HUES64 (cell line): ENCODE results near the gene TIMM44.

Experiments
- H3K27ac ChIP-seq: 2 replicates; pipeline ENCODE4 v1.7.0; 2013; ENCODE audit warnings: low read depth, low read length, inconsistent platforms
- H3K27me3 ChIP-seq: 2 replicates; pipeline ENCODE4 v1.6.1; 2013; ENCODE audit warnings: mild to moderate bottlenecking, low read length; ENCODE audit not compliant: insufficient read depth
- H3K36me3 ChIP-seq: 2 replicates; pipeline ENCODE4 v1.6.1; 2013; ENCODE audit warnings: mild to moderate bottlenecking, low read length; ENCODE audit not compliant: insufficient read depth
- H3K4me1 ChIP-seq: 2 replicates; pipeline ENCODE4 v1.6.1; 2013; ENCODE audit warnings: mild to moderate bottlenecking, low read length, moderate library complexity; ENCODE audit not compliant: insufficient read depth
- H3K4me3 ChIP-seq: 2 replicates; pipeline ENCODE4 v1.5.1; 2013; ENCODE audit warnings: mild to moderate bottlenecking, low read length, moderate library complexity
- H3K9ac ChIP-seq: 2 replicates; pipeline ENCODE4 v1.6.1; 2013; ENCODE audit warnings: mild to moderate bottlenecking, low read depth, low read length
- H3K9me3 ChIP-seq: 2 replicates; pipeline ENCODE4 v1.6.1; 2013; ENCODE audit warnings: low read depth, low read length; ENCODE audit not compliant: insufficient read depth
- WGBS: fragments of 150-250, 120-280 bp; methylation state at CpG from one replicate; pipeline ENCODE4 v1.1.7; 2013; ENCODE audit warnings: missing lambda C conversion rate; 5-methylcytosine and 5-hydroxymethylcytosine counted together

Gene TIMM44

DNA sequence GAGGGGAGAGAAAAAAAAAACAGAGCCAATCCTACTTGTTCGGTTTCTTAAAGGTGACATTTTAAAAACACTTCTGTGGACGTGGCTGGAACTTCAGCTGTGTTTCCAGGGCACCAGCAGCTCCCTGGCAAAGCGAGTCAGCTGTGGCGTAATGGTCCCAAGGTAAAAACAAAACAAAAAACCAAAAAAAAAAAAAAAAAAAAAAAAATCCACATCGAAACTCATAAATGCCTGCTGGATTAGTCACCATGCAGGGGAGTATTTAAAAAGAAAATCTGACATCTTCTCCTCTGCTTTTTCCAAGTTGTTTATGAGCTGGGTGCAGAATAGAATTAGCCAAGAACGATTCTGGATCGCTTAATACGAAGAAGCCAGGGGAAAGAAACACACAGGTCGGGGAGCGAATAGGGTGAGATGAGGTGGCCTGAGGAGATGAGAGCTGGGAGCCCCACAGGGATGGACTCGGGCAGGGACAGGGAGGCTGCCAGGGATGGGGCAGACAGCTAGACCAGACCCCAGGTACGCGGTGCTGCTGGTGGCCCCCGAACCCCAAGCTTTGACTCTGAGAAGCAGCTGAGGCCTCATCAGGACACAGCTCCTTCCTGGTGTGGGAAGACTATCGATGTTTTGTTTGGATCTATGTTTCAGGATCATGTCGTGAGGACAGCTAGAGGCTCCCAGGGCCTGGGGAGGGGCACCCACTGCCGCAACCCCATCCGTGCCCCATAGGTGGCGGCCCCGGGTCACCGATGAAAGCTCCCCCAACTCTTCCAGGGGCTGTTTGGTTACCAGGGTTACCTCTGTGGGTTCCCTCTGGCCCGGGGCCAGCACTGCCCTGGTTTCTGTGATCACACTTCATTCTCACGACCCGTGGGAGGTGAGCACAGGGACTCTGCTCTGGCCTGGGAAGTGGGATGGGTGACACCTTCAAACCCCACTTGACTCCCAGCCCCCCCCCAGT lies 14.4 kb downstream of the TIMM44 start:
- peaks cover 41% of the 10 kb centered on the region for H3K36me3 ChIP-seq
- H3K9ac ChIP-seq, result no peak overlapping the region
- no peaks in the 10 kb centered on the region for H3K4me1 ChIP-seq
- no peaks in the 10 kb centered on the region for H3K9me3 ChIP-seq
- 86% methylated on average over 23 of the region's 24 CpGs for WGBS
- H3K27ac ChIP-seq, result peak overlapping the region; percentile 4; the same call in 1 of the 2 replicates
- H3K27me3 ChIP-seq, result no peaks in the 10 kb centered on the region
- no peak overlapping the region for H3K4me3 ChIP-seq

DNA sequence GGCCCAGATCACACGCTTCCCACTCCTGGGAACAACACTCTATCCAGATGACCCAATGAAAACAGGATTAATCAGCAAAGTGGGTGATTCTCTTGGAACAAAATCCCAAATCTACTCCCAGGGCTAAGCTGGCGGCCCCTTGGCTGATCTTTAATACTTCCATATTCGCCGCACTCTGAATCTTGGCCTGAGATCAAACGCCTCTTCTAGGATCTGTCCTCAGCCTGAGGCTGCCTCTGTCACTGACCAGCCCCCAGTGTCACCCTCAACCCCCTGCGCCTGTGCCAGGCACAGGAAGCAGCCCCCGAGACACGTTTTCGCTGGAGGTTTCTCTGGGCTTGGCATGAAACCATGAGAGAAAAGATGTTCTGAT lies 15.1 kb downstream of the TIMM44 start:
- Histone ChIP-seq H3K4me3 (no peak overlapping the region), H3K27ac (no peak overlapping the region), H3K9ac (no peak overlapping the region), H3K9me3 (no peaks in the 10 kb centered on the region), H3K27me3 (no peaks in the 10 kb centered on the region), H3K36me3 (peaks cover 34% of the 10 kb centered on the region), H3K4me1 (no peaks in the 10 kb centered on the region)
- 93% methylated on average over 9 of the region's 9 CpGs for WGBS

DNA sequence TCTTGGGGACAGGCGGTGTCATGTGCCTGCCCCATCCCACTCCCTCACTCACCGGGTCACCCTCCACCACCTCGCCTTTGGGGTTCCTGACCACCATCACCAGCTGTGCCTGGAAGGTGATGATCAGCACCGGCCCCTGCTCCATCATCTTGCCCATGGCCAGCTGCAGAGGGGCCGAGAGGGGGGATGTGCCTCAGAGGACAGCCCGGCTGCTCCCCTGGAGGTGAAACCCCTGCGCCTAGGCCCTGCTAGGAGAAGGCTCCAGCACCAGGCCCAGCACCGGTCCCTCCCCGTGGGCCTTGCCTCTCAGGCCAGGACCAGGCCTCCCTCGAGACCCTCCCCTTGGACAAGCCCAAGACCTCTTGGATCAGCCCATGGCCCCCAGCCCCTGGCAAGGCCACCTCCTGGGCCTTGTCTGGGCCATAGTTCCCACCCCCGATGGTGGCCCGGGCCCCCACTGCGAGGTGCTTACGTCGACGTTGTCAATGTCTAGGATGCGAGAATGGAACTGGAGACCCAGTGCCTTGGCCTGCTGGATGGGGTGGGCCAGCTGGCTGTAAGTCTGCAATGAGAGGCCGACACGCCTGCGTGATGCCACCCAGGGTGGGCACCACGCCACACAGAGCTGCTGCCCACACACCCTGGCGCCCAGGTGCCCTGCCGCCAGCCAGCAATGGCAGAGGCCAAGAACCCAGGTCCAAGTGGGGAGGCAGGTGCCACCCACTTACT lies 15.7 kb downstream of the TIMM44 start:
- Histone ChIP-seq H3K27me3 (no peaks in the 10 kb centered on the region), H3K9ac (no peak overlapping the region), H3K27ac (no peak overlapping the region), H3K4me1 (no peaks in the 10 kb centered on the region), H3K9me3 (no peaks in the 10 kb centered on the region), H3K36me3 (peaks cover 34% of the 10 kb centered on the region), H3K4me3 (no peak overlapping the region)
- 93% methylated on average over 23 of the region's 23 CpGs for WGBS

DNA sequence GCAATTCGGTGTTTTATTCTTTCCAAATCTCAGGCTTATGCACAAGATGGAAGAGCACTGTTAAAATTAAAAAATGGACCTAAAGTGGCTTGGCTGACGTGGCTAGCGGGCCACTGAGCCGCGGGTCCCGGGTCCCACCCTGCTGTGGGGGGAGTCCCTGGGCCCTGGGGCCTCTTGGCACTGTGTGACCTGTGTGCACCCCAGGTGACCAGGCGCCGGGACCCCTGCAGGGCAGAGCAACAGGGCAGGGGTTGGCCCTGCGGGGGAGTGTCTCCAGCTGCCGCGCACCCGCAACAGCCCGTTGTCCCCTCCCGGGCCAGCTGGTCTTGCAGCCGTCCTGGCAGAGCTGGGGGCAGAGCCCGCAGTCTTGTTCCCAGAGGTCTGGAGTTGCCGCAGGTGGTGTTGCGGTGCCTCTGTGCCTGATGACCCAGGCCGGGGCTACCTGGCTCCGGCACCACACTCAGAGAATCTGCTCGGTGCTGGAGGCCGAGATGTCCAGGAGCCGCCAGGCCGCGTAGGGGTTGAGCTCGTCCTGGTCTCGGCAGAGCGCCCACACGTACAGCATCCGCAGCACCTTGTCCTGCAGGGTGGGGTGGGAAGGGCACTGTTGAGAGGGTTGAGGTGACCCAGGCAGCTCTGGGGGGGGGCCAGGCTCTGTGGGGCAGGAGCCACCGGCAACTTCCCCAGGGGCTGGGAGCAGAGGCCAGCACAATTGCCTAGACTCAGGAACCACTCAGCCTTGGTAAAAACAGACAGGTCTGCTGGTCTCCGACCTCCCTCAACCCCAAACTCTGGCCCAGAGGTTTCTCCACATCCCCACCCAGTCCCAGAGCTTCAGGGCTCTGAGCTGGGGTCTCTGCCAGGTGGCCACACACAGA lies 16.5 kb downstream of the TIMM44 start:
- Histone ChIP-seq H3K4me3 (no peak overlapping the region), H3K9ac (no peak overlapping the region)

DNA sequence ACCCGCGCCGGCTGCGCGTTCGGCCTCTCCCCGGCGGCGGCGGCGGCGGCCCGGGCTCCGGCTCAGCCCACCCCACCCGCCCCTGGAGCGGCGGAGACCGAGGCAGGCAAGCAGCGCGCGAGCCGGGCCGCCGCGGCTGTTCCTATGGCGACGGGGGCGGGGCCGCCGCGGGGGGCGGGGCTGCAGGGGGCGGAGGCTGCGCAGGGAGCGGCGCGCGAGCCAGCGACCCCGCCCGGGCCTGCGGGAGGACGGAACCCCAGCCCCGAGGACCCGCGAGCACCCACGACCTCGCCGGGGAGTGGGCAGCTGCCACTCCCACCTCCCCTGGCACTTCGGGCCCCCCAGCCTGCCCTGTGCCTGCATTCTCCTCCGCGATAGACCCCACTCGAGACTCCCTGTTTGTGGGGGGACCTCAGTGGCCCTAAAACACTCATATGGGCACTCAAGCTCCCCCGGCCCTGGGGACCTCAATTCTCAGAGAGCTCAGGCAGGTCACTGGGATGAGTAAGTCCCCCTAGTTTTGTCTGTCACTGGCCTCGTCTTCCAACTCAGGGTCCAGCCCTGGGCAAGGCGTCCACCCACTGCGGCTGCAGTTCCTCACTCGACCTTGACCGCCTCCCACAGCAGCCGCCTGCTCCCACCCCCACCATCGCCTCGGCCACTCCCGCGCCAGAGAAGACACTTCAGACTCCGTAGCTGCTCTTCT lies 17.3 kb downstream of the TIMM44 start, which contains the start of gene CTXN1:
Gene CTXN1 (minus strand): TSS at position 115 of the 706 bp plus-strand sequence. CDS start 597 bp downstream, outside the sequence.
- Histone ChIP-seq H3K36me3 (peaks cover 26% of the 10 kb centered on the region), H3K27ac (no peak within 1 kb of the TSS), H3K4me1 (no peaks in the 10 kb centered on the region), H3K9me3 (no peaks in the 10 kb centered on the region), H3K9ac (peak within 1 kb of the TSS; percentile 66), H3K4me3 (peak within 1 kb of the TSS; percentile 60), H3K27me3 (no peaks in the 10 kb centered on the region)
- WGBS, result 8% methylated on average over 65 of the region's 65 CpGs

More for the DNA sequence above, 16.5 kb downstream of the TIMM44 start:
- Histone ChIP-seq H3K9me3 (no peaks in the 10 kb centered on the region), H3K4me1 (no peaks in the 10 kb centered on the region), H3K27ac (no peak overlapping the region), H3K27me3 (no peaks in the 10 kb centered on the region), H3K36me3 (peaks cover 34% of the 10 kb centered on the region)
- 88% methylated on average over 32 of the region's 32 CpGs for WGBS

DNA sequence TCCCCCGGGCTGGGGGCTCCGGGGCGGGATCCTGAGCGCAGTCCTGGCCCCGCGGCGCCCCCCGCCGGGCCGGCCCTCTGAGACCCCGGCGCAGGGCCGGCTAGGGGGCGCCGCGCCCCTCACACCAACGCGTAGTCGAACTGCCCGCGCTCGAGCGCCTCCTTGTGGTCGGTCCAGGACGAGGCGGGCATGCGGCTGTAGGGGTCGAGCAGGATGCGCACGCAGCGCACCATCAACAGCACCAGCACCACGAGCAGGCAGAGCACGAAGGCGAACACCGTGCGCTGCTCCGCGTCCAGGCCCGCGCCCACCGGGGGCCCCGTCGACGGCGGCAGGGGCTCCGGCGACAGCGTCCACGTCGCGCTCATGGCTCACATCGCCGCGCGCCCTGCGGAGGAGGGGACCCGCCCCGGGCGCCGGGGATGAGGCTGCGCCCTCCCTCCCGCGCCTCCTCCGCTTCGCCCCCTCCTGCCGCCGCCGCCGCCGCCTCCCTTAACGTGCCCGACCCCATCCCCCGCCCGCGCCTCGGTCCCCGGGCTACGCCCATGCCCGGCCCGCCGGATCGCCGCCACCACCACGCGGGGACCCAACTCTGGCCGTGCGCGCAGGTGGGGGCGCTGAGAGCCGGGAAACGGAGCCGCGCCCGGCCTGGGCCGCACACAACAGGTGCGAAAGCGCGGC lies 18.2 kb downstream of the TIMM44 start:
- Histone ChIP-seq H3K9me3 (no peaks in the 10 kb centered on the region), H3K36me3 (peaks cover 17% of the 10 kb centered on the region), H3K4me3 (peak overlapping the region; percentile 60), H3K27ac (no peak overlapping the region), H3K9ac (peak overlapping the region; percentile 66), H3K4me1 (no peaks in the 10 kb centered on the region), H3K27me3 (no peaks in the 10 kb centered on the region)
- WGBS, result under 1% methylated on average over 98 of the region's 98 CpGs

DNA sequence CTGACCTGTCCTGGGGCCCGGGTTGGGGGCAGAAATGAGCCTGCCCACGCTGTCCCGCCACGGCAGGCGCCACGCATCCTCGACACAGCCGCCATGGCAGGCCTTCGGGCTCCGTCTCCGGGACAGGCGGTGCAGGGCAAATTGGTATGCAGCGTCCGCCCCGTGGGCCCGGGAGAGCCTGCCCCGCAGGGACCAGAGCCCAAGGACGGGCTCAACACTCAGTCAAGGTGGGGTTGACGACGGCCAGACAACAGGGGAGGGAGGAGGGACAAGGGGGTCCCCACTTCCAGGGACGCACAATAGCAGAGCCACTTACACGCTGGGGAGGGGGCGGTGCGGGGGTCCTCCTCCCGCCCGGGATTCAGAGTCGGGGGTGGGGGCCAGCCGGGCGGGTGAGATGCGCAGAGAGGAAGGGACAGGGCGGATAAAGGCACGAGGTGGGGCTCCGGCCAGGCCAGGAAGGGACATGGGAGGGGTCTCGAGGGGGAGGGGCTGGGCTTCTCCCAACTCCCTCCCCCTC lies 18.8 kb downstream of the TIMM44 start:
- peak overlapping the region; percentile 60 for H3K4me3 ChIP-seq
- no peak overlapping the region for H3K9ac ChIP-seq
- H3K27me3 ChIP-seq, result no peaks in the 10 kb centered on the region
- WGBS, result 62% methylated on average over 29 of the region's 34 CpGs
- H3K36me3 ChIP-seq, result peaks cover 14% of the 10 kb centered on the region; the same call in 1 of the 2 replicates
- peaks cover 2% of the 10 kb centered on the region; the same call in 1 of the 2 replicates for H3K4me1 ChIP-seq
- no peak overlapping the region for H3K27ac ChIP-seq
- no peaks in the 10 kb centered on the region for H3K9me3 ChIP-seq

DNA sequence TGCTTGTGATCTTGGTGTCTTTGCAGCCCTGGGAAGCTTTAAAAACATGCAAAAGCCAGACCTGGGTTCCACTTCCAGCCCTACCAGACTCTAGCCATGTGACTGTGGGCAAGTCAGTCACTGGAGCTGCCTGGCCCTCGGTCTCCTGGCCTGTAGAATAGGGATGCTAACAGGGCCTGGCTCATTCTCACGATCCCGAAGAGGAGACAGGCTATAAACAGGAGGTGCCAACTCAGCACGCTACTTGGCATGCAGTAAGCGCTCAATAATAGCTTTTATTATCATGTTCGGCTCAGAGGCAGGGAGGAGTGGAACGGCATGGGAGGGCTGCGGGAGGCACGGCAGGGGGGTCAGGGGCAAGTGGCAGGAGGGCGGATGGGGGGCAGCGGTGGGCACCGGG lies 19.2 kb downstream of the TIMM44 start:
- Histone ChIP-seq H3K9me3 (no peaks in the 10 kb centered on the region), H3K4me1 (peaks cover 5% of the 10 kb centered on the region; the same call in 1 of the 2 replicates), H3K4me3 (no peak overlapping the region), H3K27ac (no peak overlapping the region), H3K36me3 (peaks cover 14% of the 10 kb centered on the region; the same call in 1 of the 2 replicates), H3K27me3 (no peaks in the 10 kb centered on the region), H3K9ac (no peak overlapping the region)
- 93% methylated on average over 12 of the region's 12 CpGs for WGBS

DNA sequence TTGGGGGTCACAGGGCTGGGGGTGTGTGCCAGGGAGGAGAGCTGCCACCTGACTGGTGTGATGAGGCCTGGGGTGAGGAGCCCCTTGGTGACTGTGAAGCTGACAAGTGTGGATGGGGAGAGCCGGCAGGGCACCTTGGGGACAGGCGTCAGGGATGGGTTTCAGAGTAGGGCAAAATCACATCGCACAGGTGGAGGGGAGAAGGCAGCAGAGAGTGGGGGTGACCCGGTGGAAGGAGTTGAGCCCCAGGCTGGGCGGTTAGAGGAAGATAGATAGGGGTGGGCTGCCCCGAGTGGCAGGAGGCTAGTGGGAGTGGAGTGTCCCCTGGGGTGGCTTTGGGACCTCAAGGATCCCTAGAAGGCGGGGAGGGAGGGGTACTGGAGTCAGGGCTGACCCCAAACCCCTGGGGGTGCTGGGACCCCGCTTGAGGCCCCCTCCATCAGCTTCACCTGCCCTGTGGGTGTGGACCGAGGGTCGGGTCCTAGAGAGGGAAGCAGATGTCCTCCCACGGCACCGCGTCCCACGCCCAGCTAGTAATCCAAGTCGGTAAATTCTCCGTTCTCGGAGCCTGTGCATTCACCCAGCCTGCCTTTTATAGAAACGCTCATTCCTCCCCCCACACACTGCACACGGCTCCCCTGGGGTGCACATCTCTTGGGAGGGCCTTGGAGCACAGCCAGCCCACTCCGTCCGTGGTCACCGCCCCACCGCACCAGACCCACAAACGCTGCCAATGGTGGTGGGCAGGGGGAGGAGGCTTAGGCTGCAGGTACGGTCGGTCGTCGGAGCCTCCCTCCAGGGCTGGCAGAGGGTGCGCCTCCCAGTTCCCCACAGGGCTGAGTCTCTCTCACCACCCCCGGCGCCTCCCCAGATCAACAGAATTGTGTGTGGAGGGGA lies 19.9 kb downstream of the TIMM44 start:
- H3K27ac ChIP-seq, result no peak overlapping the region
- no peaks in the 10 kb centered on the region for H3K9me3 ChIP-seq
- peaks cover 14% of the 10 kb centered on the region; the same call in 1 of the 2 replicates for H3K36me3 ChIP-seq
- H3K4me1 ChIP-seq, result peaks cover 5% of the 10 kb centered on the region; the same call in 1 of the 2 replicates
- WGBS, result 91% methylated on average over 29 of the region's 31 CpGs
- peaks cover 6% of the 10 kb centered on the region for H3K27me3 ChIP-seq
- no peak overlapping the region for H3K9ac ChIP-seq
- no peak overlapping the region for H3K4me3 ChIP-seq
